Duodenal mucosa (tissue), 2 donors: ENCODE data around the gene TMEM253.

Source experiments
- H3K27ac ChIP-seq: one replicate; pipeline ENCODE4 v1.7.0; 2013; ENCODE audit warnings: low read depth, low read length
- H3K27me3 ChIP-seq, 2 donors: one replicate each; pipeline ENCODE4 v1.7.0; 2013; ENCODE audit warnings: low read length in 2 of 2, control low read depth in 1 of 2; ENCODE audit not compliant: insufficient read depth in 2 of 2, control insufficient read depth in 1 of 2
- H3K36me3 ChIP-seq, 2 donors: one replicate each; pipeline ENCODE4 v1.7.0; 2013; ENCODE audit warnings: low read length in 2 of 2, control low read depth in 1 of 2; ENCODE audit not compliant: insufficient read depth in 2 of 2, control insufficient read depth in 1 of 2
- H3K4me1 ChIP-seq, 2 donors: one replicate each; pipeline ENCODE4 v1.7.0; 2013; ENCODE audit warnings: low read length in 2 of 2, control low read depth in 1 of 2; ENCODE audit not compliant: insufficient read depth in 2 of 2, control insufficient read depth in 1 of 2
- H3K4me3 ChIP-seq, 2 donors: one replicate each; pipeline ENCODE4 v1.7.0; 2013; ENCODE audit warnings: low read length in 2 of 2, low read depth in 1 of 2
- H3K9ac ChIP-seq, 2 donors: one replicate each; pipeline ENCODE4 v1.7.0; 2013; ENCODE audit warnings: low read length in 2 of 2, low read depth in 1 of 2
- H3K9me3 ChIP-seq, 2 donors: one replicate each; pipeline ENCODE4 v1.7.0; 2013; ENCODE audit warnings: low read length in 2 of 2, control low read depth in 1 of 2; ENCODE audit not compliant: control insufficient read depth in 1 of 2

TMEM253 gene

GRCh38 chr14:21100931-21101330, at the start of gene TMEM253:
TMEM253 (plus strand) TSS chr14:21101066; CDS start chr14:21101344, 278 bp downstream.
- Histone ChIP-seq H3K27ac (peak within 1 kb of the TSS; percentile 85), H3K4me3 (peak within 1 kb of the TSS; percentile 78 to 87), H3K36me3 (no peaks in the 10 kb centered on the region), H3K9me3 (no peaks in the 10 kb centered on the region), H3K27me3 (no peaks in the 10 kb centered on the region), H3K9ac (peak within 1 kb of the TSS; percentile 71 to 88), H3K4me1 (peaks cover 47 to 62% of the 10 kb centered on the region in 2 donors)

GRCh38 chr14:21053184-21054122, 47.4 kb upstream of the TMEM253 start:
- Histone ChIP-seq H3K27ac (no peak overlapping the region), H3K27me3 (no peaks in the 10 kb centered on the region), H3K36me3 (no peaks in the 10 kb centered on the region), H3K9ac (no peak overlapping the region), H3K4me3 (no peak overlapping the region), H3K4me1 (peaks cover 28 to 31% of the 10 kb centered on the region in 2 donors), H3K9me3 (no peaks in the 10 kb centered on the region)

- Histone ChIP-seq H3K4me3 (peak overlapping the region in 1 of 2 donors; percentile 27), H3K9me3 (no peaks in the 10 kb centered on the region), H3K27me3 (no peaks in the 10 kb centered on the region), H3K27ac (no peak overlapping the region), H3K9ac (no peak overlapping the region), H3K4me1 (peaks cover 28 to 31% of the 10 kb centered on the region in 2 donors), H3K36me3 (no peaks in the 10 kb centered on the region)
Measured at GRCh38 chr14:21054123-21054767, 46.6 kb upstream of the TMEM253 start.

- no peak overlapping the region for H3K9ac ChIP-seq
- no peak overlapping the region for H3K27ac ChIP-seq
- H3K4me1 ChIP-seq, result peaks cover 28 to 31% of the 10 kb centered on the region in 2 donors
- H3K27me3 ChIP-seq, result no peaks in the 10 kb centered on the region
- peak overlapping the region in 1 of 2 donors; percentile 27 for H3K4me3 ChIP-seq
- H3K9me3 ChIP-seq, result no peaks in the 10 kb centered on the region
- H3K36me3 ChIP-seq, result no peaks in the 10 kb centered on the region
Measured at GRCh38 chr14:21054768-21055145, 46.1 kb upstream of the TMEM253 start.

GRCh38 chr14:21055432-21056117, 45.3 kb upstream of the TMEM253 start:
- Histone ChIP-seq H3K27ac (no peak overlapping the region), H3K27me3 (no peaks in the 10 kb centered on the region), H3K9ac (no peak overlapping the region), H3K4me3 (peak overlapping the region in 1 of 2 donors; percentile 36), H3K36me3 (no peaks in the 10 kb centered on the region), H3K9me3 (no peaks in the 10 kb centered on the region), H3K4me1 (peaks cover 31 to 32% of the 10 kb centered on the region in 2 donors)

GRCh38 chr14:21056520-21057163, 44.2 kb upstream of the TMEM253 start:
- Histone ChIP-seq H3K9me3 (no peaks in the 10 kb centered on the region), H3K9ac (no peak overlapping the region), H3K4me1 (peaks cover 35 to 37% of the 10 kb centered on the region in 2 donors), H3K27me3 (no peaks in the 10 kb centered on the region), H3K27ac (no peak overlapping the region), H3K36me3 (no peaks in the 10 kb centered on the region), H3K4me3 (no peak overlapping the region)

- Histone ChIP-seq H3K4me1 (peaks cover 35 to 37% of the 10 kb centered on the region in 2 donors), H3K36me3 (no peaks in the 10 kb centered on the region), H3K27ac (no peak within 1 kb of the TSS), H3K4me3 (no peak within 1 kb of the TSS), H3K27me3 (no peaks in the 10 kb centered on the region), H3K9ac (no peak within 1 kb of the TSS), H3K9me3 (no peaks in the 10 kb centered on the region)
Measured at GRCh38 chr14:21057803-21058675, 42.8 kb upstream of the TMEM253 start, which contains the start of gene RNASE8. RNASE8 (plus strand) TSS chr14:21057822; CDS start chr14:21057893, 71 bp downstream.

GRCh38 chr14:21058903-21059302, 42.0 kb upstream of the TMEM253 start:
- H3K9ac ChIP-seq, result no peak overlapping the region
- H3K4me1 ChIP-seq, result peaks cover 31 to 34% of the 10 kb centered on the region in 2 donors
- no peaks in the 10 kb centered on the region for H3K36me3 ChIP-seq
- no peaks in the 10 kb centered on the region for H3K27me3 ChIP-seq
- no peak overlapping the region for H3K27ac ChIP-seq
- no peak overlapping the region for H3K4me3 ChIP-seq
- no peaks in the 10 kb centered on the region for H3K9me3 ChIP-seq
